Measurements from ENCODE around the gene HARS1. TPM values are rescaled to one million over a fixed set of nuclear protein-coding genes. Genes with fewer than 3 reads are reported as not detected.
A peak's percentile ranks its signal among the peaks of the same experiment; 100 is the strongest.

The HARS1 gene
- total RNA-seq, 1 donor from 2014 or later: 55.3 TPM

DNA sequence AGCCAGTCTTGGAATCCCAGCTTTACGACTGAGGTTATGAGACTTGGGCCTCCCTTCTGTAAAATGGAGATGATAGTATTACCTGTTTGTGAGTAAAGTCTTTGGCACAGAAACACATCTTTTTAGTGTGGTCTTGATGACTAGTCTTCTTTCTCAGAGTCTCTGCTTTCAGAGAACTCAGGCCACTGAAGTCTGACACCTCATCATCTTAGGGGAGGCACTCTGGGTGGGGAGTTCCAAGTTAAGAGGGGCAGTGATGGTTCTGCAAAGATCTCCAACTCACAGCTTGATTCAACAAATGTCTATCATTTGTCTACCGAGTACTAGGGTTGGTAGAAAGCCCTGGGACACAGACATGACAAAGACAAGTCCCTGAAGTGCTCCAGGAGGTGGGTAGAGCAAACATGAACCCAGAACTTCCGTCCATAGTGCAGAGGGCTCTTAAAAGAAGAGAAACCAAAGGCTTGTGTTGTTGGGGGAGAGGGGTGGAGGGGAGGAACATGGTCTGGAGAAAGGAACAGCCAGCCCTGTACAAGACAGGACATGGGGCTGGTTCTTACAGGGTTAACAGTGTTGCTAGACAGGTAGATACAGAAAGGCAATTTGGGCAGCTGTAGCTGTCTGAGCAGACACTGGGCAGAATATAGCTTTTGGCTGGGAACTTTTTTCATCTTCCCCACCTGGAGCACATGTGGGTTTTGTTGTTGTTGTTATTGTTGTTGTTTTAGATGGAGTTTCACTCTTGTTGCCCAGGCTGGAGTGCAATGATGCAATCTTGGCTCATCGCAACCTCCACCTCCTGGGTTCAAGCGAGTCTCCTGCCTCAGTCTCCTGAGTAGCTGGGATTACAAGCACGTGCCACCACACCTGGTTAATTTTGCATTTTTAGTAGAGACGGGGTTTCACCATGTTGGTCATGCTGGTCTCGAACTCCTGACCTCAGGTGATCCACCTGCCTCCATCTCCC is 55.6 kb downstream of the HARS1 start:
- H3K4me3 ChIP-seq (ENCODE audit: low read depth, low read length): no peak overlapping the region
- H3K36me3 ChIP-seq (ENCODE audit: control insufficient read depth, insufficient read depth, low read length): no peaks in the 10 kb centered on the region
- DNase-seq (ENCODE audit: low read depth) (no peak), FAIRE-seq (no peak)
- no peaks in the 10 kb centered on the region for H3K27me3 ChIP-seq (ENCODE audit: control insufficient read depth, insufficient read depth, low read length)
- TF ChIP-seq, protein P1, sequence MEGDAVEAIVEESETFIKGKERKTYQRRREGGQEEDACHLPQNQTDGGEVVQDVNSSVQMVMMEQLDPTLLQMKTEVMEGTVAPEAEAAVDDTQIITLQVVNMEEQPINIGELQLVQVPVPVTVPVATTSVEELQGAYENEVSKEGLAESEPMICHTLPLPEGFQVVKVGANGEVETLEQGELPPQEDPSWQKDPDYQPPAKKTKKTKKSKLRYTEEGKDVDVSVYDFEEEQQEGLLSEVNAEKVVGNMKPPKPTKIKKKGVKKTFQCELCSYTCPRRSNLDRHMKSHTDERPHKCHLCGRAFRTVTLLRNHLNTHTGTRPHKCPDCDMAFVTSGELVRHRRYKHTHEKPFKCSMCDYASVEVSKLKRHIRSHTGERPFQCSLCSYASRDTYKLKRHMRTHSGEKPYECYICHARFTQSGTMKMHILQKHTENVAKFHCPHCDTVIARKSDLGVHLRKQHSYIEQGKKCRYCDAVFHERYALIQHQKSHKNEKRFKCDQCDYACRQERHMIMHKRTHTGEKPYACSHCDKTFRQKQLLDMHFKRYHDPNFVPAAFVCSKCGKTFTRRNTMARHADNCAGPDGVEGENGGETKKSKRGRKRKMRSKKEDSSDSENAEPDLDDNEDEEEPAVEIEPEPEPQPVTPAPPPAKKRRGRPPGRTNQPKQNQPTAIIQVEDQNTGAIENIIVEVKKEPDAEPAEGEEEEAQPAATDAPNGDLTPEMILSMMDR (IDR thresholded peaks at IDR 0.05; ENCODE audit: insufficient read depth, low read length, severe bottlenecking): no peak

DNA sequence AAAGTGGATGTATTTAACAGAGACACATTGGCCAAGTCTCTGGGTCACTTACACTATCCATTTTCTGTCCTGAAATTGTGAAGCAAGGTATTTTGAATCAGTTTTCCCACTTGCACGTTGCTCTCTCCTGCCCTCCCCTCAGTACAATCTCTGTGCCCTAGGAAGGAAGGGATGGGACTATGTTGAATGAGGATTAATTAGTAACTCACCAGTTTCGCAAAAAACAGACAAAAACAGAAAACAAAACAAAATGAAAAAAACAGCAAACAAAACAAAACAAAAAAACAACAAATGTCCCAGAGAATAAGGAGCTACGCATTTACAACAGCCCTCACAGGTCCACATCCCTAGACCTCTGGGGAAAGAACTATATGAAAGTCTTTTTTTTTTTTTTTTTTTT is 57.1 kb downstream of the HARS1 start:
- TF ChIP-seq, protein P1 (IDR thresholded peaks at IDR 0.05; ENCODE audit: insufficient read depth, low read length, severe bottlenecking): no peak
- no peaks in the 10 kb centered on the region for H3K27me3 ChIP-seq (ENCODE audit: control insufficient read depth, insufficient read depth, low read length)
- H3K4me3 ChIP-seq (ENCODE audit: low read depth, low read length): no peak overlapping the region
- H3K36me3 ChIP-seq (ENCODE audit: control insufficient read depth, insufficient read depth, low read length): no peaks in the 10 kb centered on the region
- DNase-seq (ENCODE audit: low read depth) (no peak), FAIRE-seq (no peak)

DNA sequence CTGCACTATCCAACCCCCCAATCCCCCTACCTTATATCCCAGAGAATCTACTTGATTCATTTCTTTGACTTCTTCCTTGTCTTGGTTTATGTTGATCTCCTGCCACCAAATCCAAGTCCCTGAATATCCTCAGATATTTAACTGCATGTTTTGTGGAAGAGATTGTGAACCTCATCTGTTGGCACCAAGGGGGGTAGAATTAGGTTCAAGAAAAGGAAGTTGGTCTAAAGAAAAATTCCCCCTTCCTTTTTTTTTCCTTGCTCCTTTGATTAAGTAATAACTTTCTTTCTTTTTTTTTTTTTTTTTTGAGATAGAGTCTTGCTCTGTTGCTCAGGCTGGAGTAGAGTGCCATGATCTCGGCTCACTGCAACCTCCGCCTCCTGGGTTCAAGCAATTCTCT is 57.7 kb downstream of the HARS1 start:
- Histone ChIP-seq H3K4me3 (ENCODE audit: low read depth, low read length) (no peak overlapping the region), H3K36me3 (ENCODE audit: control insufficient read depth, insufficient read depth, low read length) (no peaks in the 10 kb centered on the region), H3K27me3 (ENCODE audit: control insufficient read depth, insufficient read depth, low read length) (no peaks in the 10 kb centered on the region)
- FAIRE-seq (no peak), DNase-seq (ENCODE audit: low read depth) (no peak)
- TF ChIP-seq, protein P1 (IDR thresholded peaks at IDR 0.05; ENCODE audit: insufficient read depth, low read length, severe bottlenecking): no peak

DNA sequence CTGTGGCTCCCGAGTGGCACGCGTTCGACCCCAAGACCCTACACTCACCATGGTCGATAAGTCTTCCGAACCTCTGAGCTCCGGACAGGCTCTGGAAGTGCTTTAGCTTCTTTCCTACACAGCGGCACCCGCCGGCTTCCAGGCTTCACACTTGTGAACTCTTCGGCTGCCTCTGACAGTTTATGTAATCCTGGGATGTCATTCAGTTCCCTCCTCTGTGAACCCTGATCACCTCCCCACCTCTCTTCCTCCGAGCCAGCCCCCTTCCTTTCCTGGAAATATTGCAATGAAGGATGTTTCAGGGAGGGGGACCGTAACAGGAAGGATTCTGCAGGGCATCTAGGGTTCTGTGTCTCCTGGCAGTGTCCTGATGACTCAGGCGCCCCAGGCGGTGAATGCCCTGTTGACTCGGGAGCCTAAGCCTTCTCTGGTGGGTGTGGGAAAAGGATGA is 58.1 kb downstream of the HARS1 start, which contains the start of gene CD14:
Gene CD14, minus strand, starts transcription at position 155 of the 451 bp plus-strand sequence. Its CDS starts 104 bp downstream, at position 51.
- DNase-seq (ENCODE audit: low read depth) (peak; percentile 61), FAIRE-seq (no peak)
- Histone ChIP-seq H3K4me3 (ENCODE audit: low read depth, low read length) (peak within 1 kb of the TSS; percentile 23), H3K27me3 (ENCODE audit: control insufficient read depth, insufficient read depth, low read length) (no peaks in the 10 kb centered on the region), H3K36me3 (ENCODE audit: control insufficient read depth, insufficient read depth, low read length) (no peaks in the 10 kb centered on the region)
- TF ChIP-seq, protein P1 (IDR thresholded peaks at IDR 0.05; ENCODE audit: insufficient read depth, low read length, severe bottlenecking): no peak

DNA sequence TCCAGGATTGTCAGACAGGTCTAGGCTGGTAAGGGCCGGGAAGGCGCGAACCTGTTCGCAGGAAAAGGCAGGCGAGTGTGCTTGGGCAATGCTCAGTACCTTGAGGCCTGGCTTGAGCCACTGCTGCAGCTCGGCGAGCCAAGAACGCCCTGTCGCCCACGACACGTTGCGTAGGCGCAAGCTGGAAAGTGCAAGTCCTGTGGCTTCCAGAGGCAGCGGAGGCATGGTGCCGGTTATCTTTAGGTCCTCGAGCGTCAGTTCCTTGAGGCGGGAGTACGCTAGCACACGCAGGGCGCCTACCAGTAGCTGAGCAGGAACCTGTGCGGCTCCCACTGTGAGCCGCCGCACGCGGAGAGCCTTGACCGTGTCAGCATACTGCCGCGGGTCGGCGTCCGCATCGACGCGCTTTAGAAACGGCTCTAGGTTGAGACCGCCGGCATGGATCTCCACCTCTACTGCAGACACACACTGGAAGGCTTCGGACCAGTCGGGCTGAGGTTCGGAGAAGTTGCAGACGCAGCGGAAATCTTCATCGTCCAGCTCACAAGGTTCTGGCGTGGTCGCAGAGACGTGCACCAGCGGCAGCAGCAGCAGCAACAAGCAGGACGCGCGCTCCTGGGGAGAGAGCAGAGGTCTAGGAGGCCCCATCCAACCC is 58.7 kb downstream of the HARS1 start:
- Histone ChIP-seq H3K4me3 (ENCODE audit: low read depth, low read length) (peak overlapping the region; percentile 23), H3K27me3 (ENCODE audit: control insufficient read depth, insufficient read depth, low read length) (no peaks in the 10 kb centered on the region), H3K36me3 (ENCODE audit: control insufficient read depth, insufficient read depth, low read length) (no peaks in the 10 kb centered on the region)
- FAIRE-seq (no peak), DNase-seq (ENCODE audit: low read depth) (peak; percentile 79)
- TF ChIP-seq, protein P1 (IDR thresholded peaks at IDR 0.05; ENCODE audit: insufficient read depth, low read length, severe bottlenecking): no peak
